Limb (tissue), 2 donors: ENCODE results near the gene DCST2.

ENCODE experiments used
- DNase-seq, 2 donors: peaks; one replicate each; pipeline ENCODE4 v3.0.0-alpha.2; 2016; ENCODE audit errors: extremely low spot score in 2 of 2

Gene DCST2

GRCh38 chr1:155033524-155033923 is at the start of gene DCST2, which contains the start of gene DCST1:
TSS of gene DCST2 (minus strand) at chr1:155033781. CDS start at chr1:155033701, 80 bp downstream.
TSS of gene DCST1 (plus strand) at chr1:155033824. CDS start at chr1:155034037, 213 bp downstream.
- no peak for DNase-seq

DNA sequence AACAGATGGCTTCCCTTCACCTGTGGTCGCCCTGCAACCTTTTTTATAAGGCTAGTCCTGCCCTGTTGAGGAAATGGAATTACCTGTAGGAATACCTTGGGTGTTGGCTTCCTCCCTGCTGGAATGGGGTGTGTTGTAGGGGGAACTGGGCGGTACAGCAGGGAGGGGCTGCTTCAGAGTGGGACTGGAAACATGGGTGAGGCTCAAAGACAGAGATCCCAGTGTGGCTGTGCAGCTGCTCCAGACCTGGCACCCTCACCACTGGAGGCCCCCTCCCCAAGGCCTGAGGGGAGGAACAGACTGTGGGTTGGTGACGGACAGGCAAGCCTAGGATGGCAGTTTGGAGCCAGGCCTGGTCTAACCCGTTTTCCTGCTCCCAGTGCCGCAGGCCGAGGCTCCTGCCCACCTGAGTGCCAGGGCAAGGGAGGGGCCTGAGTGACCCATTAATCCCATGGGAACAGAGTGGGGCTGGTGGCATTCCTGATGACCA is 49.5 kb upstream of the DCST2 start:
- DNase-seq: no peak

- peak in 1 of 2 donors; percentile 54 for DNase-seq
Measured at GRCh38 chr1:155082301-155083051, 48.9 kb upstream of the DCST2 start.

DNA sequence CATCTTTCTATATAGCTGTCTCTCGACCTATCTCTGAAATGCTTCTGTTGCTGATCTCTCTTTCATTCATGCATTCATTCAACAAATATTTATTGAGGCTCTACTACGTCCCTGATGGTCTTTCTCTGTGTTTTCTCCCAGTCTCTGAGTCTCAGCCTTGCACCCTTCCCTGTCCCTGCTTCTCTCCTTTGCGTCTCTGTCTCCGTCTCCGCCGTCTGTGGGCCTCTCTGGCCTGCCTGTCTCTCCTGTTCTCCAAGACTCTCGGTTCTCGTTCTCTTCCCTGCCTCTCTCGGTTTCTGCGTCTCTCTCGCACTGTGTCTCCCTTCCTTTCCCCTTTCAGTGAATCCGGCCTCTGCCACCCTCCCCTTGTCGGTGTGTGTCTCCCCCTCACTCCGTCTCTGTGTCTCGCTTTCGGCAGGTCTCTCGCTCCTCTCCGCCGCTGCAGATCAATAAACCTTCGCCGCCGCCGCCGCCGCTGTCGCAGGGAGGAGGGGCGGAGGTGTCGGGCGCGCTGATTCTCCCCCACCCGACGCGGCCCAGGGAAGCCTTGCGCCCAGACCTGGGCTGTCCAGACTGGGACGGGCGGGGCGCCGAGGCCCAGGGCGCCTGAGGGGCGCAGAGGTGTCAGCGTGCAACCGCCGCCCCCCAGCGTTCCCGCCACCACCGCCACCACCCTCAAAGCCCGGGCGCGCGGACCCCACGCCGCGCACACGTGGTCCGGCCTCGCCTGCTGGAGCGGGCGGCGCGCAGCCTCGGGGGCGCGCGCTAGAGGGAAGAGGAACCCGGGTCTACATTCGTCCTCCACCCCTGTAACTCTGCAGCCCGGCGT is 48.1 kb upstream of the DCST2 start:
- peak in 1 of 2 donors; percentile 59 for DNase-seq

DNA sequence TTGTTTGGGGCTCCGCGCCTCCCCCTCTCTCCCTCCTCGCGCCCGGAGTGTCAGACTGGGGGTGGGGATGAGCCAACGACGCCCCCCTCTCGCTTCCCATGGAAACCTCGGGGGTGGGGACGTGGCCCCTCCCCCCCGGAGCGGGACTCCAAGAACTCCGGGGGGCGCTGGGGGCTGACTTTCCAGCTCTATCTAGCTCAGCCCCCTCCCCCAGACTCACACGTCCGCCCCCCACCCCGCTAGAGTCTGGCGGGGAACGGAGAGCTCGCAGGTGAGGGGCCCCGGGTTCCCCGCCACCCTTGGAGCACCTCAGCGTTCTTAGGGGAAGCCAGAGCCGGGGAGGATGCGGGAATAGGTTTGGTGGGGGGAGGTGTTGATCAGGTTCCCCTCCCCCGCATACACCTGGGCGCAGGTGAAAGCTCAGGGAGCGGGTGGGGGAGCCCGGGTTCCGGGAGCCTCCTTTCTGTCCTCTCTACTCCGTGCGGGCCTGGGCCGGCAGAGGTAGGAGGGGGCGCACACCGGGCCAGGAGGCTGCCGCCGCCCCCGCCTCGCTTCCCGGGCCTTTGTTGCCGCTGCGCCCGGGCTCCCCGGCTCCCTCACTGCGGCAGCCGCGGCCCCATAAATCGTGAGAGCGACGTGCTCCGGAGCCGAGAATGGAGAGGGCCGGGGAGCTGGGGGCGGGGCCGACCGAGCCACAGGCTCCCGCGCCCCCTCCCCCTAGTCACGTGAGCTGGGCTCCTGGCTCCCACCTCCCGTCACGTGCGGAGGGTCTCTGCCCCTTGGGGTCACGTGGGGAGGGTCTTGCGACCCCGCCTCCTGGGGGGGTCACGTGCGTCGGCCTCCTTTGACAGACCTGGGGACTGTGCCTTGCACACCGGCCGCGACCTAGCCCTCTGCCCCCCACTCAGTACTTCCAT is 47.0 kb upstream of the DCST2 start:
- DNase-seq: peak in 1 of 2 donors; percentile 91

DNA sequence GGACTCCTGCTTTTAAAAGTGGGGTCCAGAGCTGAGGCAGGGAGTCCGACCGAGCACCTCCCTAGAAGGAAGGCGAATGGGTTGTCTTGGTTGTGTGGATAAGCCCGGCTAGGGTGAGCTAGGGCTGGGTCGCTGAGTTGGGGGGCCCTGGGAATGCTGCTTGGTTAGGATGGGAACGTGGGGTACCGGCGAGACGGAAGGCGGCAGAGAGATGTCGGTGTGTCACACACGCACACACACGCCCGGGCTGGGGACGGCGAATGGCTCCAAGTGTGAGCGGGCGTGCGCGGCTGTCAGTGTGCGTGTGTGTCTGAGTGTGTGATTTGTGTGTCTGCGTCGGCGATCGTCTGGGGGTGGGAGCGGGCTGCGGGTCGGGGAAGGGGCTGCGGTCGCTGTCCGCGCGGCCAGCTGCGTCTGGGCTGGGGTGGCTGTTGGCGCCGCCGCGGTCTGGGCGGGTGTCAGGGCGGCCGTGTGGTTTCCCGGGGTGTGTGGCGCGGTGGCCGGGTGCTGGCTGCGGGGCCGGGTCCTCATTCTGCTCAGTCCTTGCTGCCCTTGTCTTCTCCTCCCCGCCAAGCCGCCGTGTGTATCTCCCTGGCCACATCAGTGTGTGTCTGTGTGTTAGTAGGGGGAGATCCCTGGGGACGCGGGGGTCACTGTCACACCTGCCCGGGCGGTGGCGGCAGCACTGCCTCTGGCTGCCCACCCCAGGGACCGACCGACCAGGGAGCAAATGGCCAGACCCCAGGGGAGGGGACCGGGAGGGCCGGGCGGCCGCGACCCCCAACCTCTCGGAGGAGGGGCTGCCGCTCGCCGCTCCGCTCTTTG is 46.1 kb upstream of the DCST2 start:
- DNase-seq: peak in 1 of 2 donors; percentile 64

GRCh38 chr1:155079210-155079486 is 45.6 kb upstream of the DCST2 start:
- DNase-seq: no peak

- DNase-seq: peak; percentile 60 to 93
Measured at GRCh38 chr1:155078469-155079209, 45.1 kb upstream of the DCST2 start, which contains the start of gene EFNA3. TSS of gene EFNA3 (plus strand) at chr1:155078837. CDS start at chr1:155078942, 105 bp downstream.

GRCh38 chr1:155077758-155078445 is 44.3 kb upstream of the DCST2 start:
- DNase-seq: no peak

- no peak for DNase-seq
Measured at GRCh38 chr1:155077346-155077745, 43.8 kb upstream of the DCST2 start.

DNA sequence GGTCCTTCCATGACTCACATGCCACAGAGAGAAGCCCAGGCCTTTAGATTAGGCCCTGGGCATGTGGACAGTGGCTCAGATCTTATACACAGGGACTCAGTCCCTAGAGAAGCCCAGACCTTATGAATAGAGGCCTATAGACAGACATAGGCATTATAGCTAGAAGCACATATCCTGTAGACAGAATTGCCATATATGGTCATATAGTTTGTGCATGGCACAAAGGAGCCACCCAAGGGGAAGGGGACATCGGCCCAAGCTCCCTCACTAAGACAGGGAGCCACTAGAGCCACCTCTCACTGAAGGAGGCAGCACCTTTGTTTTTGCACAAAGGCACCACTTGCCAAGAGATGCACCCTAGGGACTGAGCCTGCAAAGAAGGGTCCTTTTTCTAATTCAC is 42.8 kb upstream of the DCST2 start:
- DNase-seq: no peak

DNA sequence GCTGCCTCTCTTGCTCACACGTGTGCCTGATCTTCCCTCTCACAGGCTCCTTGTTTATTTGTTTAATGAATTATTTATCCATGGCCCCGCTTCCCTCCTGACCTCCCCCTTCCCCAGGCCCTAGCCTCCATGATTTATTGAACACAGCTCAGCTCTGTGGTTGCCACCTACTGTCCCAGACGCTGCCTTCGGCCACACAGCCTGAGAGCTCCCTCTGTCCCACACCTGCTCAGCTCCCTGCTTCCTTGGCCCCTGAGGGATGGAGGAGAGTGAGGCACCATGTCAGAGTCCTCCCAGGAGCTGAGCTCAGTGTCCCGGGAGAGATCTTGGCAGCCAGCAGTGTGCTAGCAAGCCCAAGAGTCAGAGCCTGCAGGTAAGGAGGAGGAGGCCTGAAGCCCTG is 42.0 kb upstream of the DCST2 start:
- no peak for DNase-seq

DNA sequence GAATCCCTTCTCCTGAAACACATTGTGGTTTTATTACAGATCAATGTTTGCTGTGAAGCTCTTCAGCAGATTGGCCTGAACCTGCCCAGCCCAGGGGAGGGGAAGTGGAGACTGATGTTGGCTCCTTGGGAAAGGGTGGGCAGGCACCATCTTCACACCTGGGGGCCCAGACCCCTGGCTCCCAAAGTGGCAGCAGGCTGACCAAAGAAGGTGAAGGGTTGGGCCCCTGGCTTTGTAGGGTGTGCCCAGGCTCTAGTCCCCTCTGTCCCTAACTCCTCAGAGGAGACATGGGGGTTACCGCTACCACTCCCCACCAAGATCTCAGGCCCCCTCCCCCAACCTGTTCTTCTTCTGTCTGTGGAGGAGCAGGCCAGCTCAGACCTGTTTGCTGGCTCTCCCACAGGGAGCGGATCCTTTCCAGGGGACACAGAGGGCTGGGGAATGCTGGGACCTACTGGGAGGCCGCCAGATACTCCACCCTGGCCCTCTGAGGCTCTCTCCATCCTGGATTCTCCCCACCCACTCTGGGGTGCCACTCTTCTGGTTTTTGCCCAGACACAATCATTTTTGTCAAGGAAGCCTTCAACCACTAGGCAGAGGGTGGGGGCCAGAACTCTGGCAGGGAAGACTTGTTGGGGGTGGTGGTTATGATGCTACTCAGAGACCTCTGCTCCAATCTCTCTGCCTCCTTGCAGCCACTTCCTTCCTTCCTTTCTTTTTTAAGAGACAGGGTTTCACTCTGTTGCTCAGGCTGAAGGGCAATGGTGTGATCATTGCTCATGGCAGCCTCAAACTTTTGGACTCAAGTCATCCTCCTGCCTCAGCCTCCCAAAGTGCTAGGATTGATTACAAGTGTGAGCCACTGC is 40.0 kb upstream of the DCST2 start:
- DNase-seq: no peak

DNA sequence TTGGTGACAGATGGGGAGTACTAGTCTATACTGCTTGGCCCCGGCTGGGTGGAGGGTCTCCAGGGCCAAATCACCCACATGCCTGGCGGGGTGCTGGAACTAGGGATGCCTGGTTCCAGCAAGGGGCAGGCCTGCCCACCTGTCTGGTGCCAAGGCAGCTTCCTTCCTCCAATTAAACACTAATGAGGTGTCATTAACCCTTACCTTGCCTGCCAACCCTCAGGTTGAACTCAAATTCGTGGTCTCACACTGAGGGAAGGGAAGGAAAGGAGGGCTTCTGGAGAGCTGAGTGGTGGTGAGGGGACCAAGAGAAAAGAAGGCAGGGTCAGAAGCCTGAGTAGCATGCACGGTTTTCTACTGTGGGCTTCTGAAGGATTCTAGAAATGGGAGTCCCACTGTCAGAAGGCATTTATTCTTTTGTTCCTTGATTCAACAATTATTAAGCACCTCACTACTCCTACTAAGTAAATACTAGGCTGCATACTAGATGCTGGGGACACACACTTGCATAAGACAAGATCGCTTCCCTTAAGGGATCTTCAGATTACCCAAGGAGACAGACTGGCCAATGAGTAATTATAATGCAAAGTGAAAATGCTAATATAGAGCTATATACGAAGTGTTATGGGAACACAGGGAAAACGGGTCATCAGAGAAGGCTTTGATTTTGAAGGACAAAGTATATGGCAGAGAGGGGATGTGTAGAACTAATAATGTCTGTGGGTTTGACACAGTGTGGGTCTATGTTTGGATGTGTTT is 39.1 kb upstream of the DCST2 start:
- DNase-seq: no peak

DNA sequence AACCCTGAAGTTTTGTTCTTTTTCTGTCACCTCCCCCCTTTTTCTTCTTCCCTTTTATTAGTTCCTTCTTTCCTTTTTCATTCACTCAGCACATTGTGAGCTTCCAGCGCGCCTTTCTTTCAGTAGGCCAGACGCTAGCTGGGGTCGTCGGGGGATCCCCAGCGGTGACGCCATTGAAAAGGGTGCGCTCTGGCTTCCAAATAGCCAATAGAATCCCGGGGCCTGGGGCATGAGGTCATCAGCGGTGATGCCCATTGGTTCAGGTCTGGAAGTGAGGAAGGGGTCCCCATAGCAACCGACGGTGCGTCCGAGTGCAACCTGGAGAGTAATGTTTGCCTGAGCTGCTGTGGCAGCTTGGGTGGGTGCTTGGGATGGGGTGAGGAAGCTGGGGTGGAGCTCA is 38.1 kb upstream of the DCST2 start:
- DNase-seq: peak in 1 of 2 donors; percentile 68

DNA sequence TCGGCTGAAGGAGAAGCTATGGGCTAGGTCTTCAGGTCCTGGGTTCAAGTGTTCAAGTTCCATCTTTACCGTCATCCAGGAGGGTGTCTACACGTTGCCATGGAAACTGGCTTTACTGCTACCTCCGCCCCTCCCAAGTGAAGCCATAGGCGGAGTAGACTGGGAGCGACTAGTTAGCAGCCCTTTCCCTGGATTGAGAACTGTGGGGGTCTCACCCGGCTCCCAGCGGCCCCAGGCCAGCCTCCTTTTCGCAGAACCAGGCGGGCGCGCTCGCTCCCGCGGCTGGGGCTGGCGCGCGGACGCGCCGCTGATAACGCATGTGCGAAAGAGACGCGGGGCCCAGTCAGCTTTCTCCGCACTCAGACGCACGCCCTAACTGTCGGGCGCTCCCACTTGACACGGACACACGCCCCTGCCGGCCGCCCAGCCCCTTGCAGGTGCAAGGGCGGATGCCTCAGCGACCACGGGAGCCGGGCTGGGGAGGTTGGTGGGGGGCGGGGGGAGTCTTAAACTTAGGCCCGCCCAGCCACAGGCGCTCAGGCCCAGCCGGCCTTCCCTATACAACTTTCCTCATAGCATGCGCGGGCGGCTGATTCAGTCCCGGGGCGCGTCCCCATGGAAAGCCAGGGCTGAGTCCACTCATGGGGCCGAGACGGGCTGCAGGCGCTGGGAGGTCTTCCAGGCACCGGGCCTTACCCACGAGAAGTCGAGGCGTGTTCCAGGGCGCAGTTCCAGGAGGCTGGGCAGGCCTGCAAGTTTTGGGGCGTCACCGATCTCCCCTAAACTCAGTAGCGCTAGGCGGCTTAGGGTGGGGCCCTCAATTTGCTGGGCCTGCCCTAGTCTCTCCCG is 37.4 kb upstream of the DCST2 start:
- DNase-seq: peak; percentile 68 to 86
